ENCODE data around the gene COLEC11.

- TF ChIP-seq ZBTB33 (IDR thresholded peaks at IDR 0.05) (no peak), CTCF (IDR thresholded peaks at IDR 0.05 in 2 of 3, conservative IDR thresholded peaks at IDR 0.05 in 1 of 3; ENCODE audit: control insufficient read depth in 2 of 3, extremely low read depth in 1 of 3, insufficient read depth in 1 of 3, low read depth in 3 of 3, low read length in 3 of 3) (peak; percentile 37 to 44 (median 38); a peak in 5 of 6 replicates), MEF2A (IDR thresholded peaks at IDR 0.05; ENCODE audit: insufficient read depth, low read depth, low read length) (no peak), EP300 (IDR thresholded peaks at IDR 0.05; ENCODE audit: borderline replicate concordance in 1 of 2, control insufficient read depth in 1 of 2, low read depth in 2 of 2, low read length in 2 of 2) (no peak), POLR2AphosphoS5 (IDR thresholded peaks at IDR 0.05; ENCODE audit: low read length) (no peak), ATF2 (IDR thresholded peaks at IDR 0.05; ENCODE audit: low read length) (no peak), YY1 (IDR thresholded peaks at IDR 0.05; ENCODE audit: low read depth, low read length) (no peak), ATF3 (IDR thresholded peaks at IDR 0.05; ENCODE audit: borderline replicate concordance, extremely low read depth, low read depth, low read length) (no peak), TAF1 (IDR thresholded peaks at IDR 0.05; ENCODE audit: borderline replicate concordance, low read depth, low read length) (no peak), REST (IDR thresholded peaks at IDR 0.05; ENCODE audit: low read depth, low read length) (no peak), FOXM1 (IDR thresholded peaks at IDR 0.05; ENCODE audit: low read depth, low read length) (no peak), ELK1 (IDR thresholded peaks at IDR 0.05; ENCODE audit: low read depth, low read length) (no peak)
Observed at GRCh38 chr2:3692375-3692774, 97.5 kb downstream of the COLEC11 start.

All from GM12878 (cell line).